Measurements from ENCODE around the gene WNK4. TPM values are rescaled to one million over a fixed set of nuclear protein-coding genes. Genes with fewer than 3 reads are reported as not detected.

WNK4 gene
- total RNA-seq (2022; extraction: Qiagen RNA extraction; ENCODE audit: low read depth), result 0.56 to 2.4 TPM (median 1.6 TPM) in 5 replicates

GRCh38 chr17:42779936-42780850, at the start of gene WNK4:
WNK4 (plus strand) TSS chr17:42780610; CDS start chr17:42780699, 89 bp downstream.

DNA sequence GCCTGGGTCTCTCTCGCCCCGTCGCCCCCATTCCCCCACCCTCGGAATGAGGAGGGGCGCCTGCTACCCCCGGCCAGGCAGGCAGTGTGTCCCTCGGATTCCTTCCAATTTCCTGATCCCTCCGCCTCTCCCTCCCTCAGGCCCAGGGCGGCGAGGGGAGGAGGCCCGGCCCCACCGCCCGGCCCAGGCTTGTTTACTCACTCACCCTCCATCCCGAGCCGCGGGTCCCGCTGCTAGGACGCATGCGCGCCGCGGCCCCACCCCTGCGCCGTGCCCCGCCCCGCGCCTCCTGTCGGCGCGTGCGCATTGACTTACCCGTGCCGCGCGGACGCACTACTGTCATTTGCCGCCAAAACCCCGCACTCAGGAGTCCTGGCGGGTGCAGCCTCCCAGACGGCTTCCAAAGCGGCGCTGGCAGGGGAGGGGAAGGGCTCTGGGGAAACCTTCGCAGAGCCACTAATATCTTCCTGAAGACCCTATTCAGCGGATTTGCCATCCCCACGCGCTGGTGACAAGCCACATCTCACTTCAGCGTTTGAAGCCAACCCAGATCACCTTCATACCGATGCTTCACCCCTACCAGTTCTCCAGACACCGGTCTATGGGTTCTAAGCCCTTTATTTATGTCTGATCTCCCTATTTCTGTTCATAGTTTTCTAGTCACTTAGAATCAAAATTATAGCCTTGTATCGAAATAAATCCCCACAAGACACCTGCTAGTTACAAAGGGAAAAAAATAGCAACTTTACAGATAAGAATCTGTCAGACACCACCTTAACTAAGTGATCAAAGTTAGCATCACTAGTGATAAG, 35.4 kb upstream of the WNK4 start, which contains the start of gene EZH1:
Gene EZH1 (minus strand): TSS at position 235 of the 812 bp plus-strand sequence. CDS start 16,099 bp downstream, outside the sequence.

GRCh38 chr17:42760652-42761581, 19.5 kb upstream of the WNK4 start, which contains the start of gene RAMP2:
RAMP2 (plus strand) TSS chr17:42761227; CDS start chr17:42761262, 35 bp downstream.

GRCh38 chr17:42773290-42774035, 6.9 kb upstream of the WNK4 start, which contains the start of gene VPS25:
VPS25 (plus strand) TSS chr17:42773449; CDS start chr17:42773476, 27 bp downstream.

DNA sequence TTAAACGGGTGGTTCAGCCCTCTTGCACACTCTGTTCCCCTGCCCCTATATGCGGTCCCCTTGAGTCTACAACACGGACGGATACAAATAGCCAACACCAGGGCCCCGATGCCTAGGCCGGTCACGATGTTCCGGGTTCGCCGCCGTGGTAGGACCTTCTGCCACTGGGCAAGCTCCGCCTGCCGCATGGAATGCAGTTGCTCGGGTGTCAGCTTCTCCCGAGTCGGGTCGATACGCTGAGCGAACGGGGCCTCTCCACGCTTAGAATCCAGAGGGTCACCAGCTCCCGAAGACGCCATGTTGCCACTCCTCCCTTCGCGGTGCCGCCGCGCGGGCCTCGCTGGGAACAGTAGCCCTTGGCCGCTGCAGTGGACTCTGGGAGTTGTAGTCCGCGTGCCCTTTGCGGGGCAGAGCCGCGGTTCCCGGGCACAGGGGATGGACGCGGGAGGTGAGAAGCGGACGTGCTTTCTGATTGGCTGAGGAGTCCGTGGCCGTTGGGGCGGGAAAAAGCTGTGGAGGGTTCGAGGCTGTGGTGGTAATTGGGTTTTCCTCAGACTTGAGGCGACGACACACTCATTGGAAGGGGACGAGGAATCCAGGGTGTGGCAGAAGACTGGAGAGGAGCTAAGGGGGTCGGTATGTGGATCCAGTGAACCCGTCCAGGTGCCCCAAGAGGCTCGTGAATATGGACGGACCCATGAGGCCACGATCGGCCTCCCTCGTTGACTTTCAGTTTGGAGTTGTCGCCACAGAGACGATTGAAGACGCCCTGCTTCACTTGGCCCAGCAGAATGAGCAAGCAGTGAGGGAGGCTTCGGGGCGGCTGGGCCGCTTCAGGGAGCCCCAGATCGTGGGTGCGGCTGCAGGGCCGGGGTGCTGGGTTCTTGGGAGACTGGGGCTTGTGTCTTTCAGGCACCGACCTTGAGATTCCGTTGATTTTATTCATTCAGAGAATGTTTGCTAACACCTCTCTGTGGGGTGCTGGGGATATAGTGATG, 18.3 kb downstream of the WNK4 start, which contains the start of the genes CNTD1 and COA3:
Gene CNTD1 (plus strand): TSS at position 479 of the 998 bp plus-strand sequence. CDS start 207 bp downstream, at position 686.
Gene COA3 (minus strand): TSS at position 322 of the 998 bp plus-strand sequence. CDS start 23 bp downstream, at position 299.

GRCh38 chr17:42832934-42833766, 52.7 kb downstream of the WNK4 start, which contains the start of gene PSME3:
PSME3 (plus strand) TSS chr17:42833397; CDS start chr17:42833632, 235 bp downstream.

DNA sequence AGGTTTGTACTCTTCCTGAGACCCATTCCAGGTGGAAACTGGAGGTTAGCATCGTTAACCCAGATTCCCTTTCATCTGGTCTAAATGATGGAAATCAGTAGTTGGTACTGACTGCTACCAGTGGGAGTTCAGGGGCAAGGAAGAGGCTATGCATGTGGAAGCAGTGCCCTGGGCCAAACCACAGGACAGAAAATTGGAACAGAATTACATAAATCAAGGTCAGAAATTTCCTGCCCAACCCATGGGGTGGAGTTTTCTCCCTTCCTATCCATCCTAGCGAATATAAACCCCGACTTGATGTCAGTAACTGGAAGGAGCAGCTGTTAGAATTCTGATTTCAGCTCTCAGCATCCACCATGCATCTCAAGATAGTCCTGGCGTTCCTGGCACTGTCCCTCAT, 63.9 kb downstream of the WNK4 start, which contains the start of gene AOC2:
Gene AOC2 (plus strand): TSS at position 310 of the 400 bp plus-strand sequence. CDS start 47 bp downstream, at position 357.

Other genes starting within 250 kb of the WNK4 start
- 41.6 to 46.5 TPM (median 43.3 TPM) in 5 replicates for gene NAGLU, start 244.4 kb upstream of the WNK4 start, total RNA-seq (2022; extraction: Qiagen RNA extraction; ENCODE audit: low read depth)
- 0.84 to 1.5 TPM (median 1.4 TPM) in 5 replicates for gene HSD17B1, start 227.7 kb upstream of the WNK4 start, total RNA-seq (2022; extraction: Qiagen RNA extraction; ENCODE audit: low read depth)
- 109 to 137 TPM (median 125 TPM) in 5 replicates for gene COASY, start 218.5 kb upstream of the WNK4 start, total RNA-seq (2022; extraction: Qiagen RNA extraction; ENCODE audit: low read depth)
- 51.9 to 63.2 TPM (median 59.8 TPM) in 5 replicates for gene MLX, start 213.5 kb upstream of the WNK4 start, total RNA-seq (2022; extraction: Qiagen RNA extraction; ENCODE audit: low read depth)
- gene PSMC3IP, start 202.9 kb upstream of the WNK4 start, total RNA-seq (2022; extraction: Qiagen RNA extraction; ENCODE audit: low read depth), result 35.4 to 41.6 TPM (median 37.2 TPM) in 5 replicates
- 28.1 to 34.5 TPM (median 32.2 TPM) in 5 replicates for gene RETREG3, start 171.2 kb upstream of the WNK4 start, total RNA-seq (2022; extraction: Qiagen RNA extraction; ENCODE audit: low read depth)
- 140 to 165 TPM (median 152 TPM) in 5 replicates for gene TUBG1, start 170.9 kb upstream of the WNK4 start, total RNA-seq (2022; extraction: Qiagen RNA extraction; ENCODE audit: low read depth)
- 18.0 to 26.0 TPM (median 23.3 TPM) in 5 replicates for gene TUBG2, start 121.3 kb upstream of the WNK4 start, total RNA-seq (2022; extraction: Qiagen RNA extraction; ENCODE audit: low read depth)
- gene PLEKHH3, start 103.6 kb upstream of the WNK4 start, total RNA-seq (2022; extraction: Qiagen RNA extraction; ENCODE audit: low read depth), result 16.0 to 20.7 TPM (median 16.6 TPM) in 5 replicates
- 0.24 to 0.46 TPM (median 0.37 TPM) in 5 replicates for gene CCR10, start 98.8 kb upstream of the WNK4 start, total RNA-seq (2022; extraction: Qiagen RNA extraction; ENCODE audit: low read depth)
- 5.6 to 7.0 TPM (median 6.3 TPM) in 5 replicates for gene CNTNAP1, start 98.1 kb upstream of the WNK4 start, total RNA-seq (2022; extraction: Qiagen RNA extraction; ENCODE audit: low read depth)
- 8.4 to 12.4 TPM (median 11.1 TPM) in 5 replicates for gene EZH1, start 35.6 kb upstream of the WNK4 start, total RNA-seq (2022; extraction: Qiagen RNA extraction; ENCODE audit: low read depth)
- gene RAMP2, start 19.4 kb upstream of the WNK4 start, total RNA-seq (2022; extraction: Qiagen RNA extraction; ENCODE audit: low read depth), result 0.69 to 1.2 TPM (median 0.85 TPM) in 5 replicates
- 124 to 130 TPM (median 127 TPM) in 5 replicates for gene VPS25, start 7.2 kb upstream of the WNK4 start, total RNA-seq (2022; extraction: Qiagen RNA extraction; ENCODE audit: low read depth)
- gene COA3, start 18.1 kb downstream of the WNK4 start, total RNA-seq (2022; extraction: Qiagen RNA extraction; ENCODE audit: low read depth), result 118 to 145 TPM (median 129 TPM) in 5 replicates
- gene CNTD1, start 18.3 kb downstream of the WNK4 start, total RNA-seq (2022; extraction: Qiagen RNA extraction; ENCODE audit: low read depth), result 0.05 to 0.28 TPM (median 0.05 TPM) in 4 of 5 replicates, not detected in the other
- 77.4 to 103 TPM (median 83.0 TPM) in 5 replicates for gene BECN1, start 43.7 kb downstream of the WNK4 start, total RNA-seq (2022; extraction: Qiagen RNA extraction; ENCODE audit: low read depth)
- gene PSME3, start 52.8 kb downstream of the WNK4 start, total RNA-seq (2022; extraction: Qiagen RNA extraction; ENCODE audit: low read depth), result 239 to 264 TPM (median 256 TPM) in 5 replicates
- gene AOC2, start 64.0 kb downstream of the WNK4 start, total RNA-seq (2022; extraction: Qiagen RNA extraction; ENCODE audit: low read depth), result 1.9 to 3.0 TPM (median 2.2 TPM) in 5 replicates
- 0.99 to 2.0 TPM (median 1.5 TPM) in 5 replicates for gene AOC3, start 70.6 kb downstream of the WNK4 start, total RNA-seq (2022; extraction: Qiagen RNA extraction; ENCODE audit: low read depth)
- gene G6PC1, start 120.2 kb downstream of the WNK4 start, total RNA-seq (2022; extraction: Qiagen RNA extraction; ENCODE audit: low read depth), result not detected in 5 replicates
- 45.7 to 63.2 TPM (median 55.6 TPM) in 5 replicates for gene AARSD1, start 183.8 kb downstream of the WNK4 start, total RNA-seq (2022; extraction: Qiagen RNA extraction; ENCODE audit: low read depth)
- gene PTGES3L, start 199.5 kb downstream of the WNK4 start, total RNA-seq (2022; extraction: Qiagen RNA extraction; ENCODE audit: low read depth), result 0.84 to 1.5 TPM (median 0.89 TPM) in 5 replicates
- 21.4 to 22.5 TPM (median 21.9 TPM) in 5 replicates for gene RUNDC1, start 200.0 kb downstream of the WNK4 start, total RNA-seq (2022; extraction: Qiagen RNA extraction; ENCODE audit: low read depth)
- gene RPL27, start 217.8 kb downstream of the WNK4 start, total RNA-seq (2022; extraction: Qiagen RNA extraction; ENCODE audit: low read depth), result 2,855 to 3,764 TPM (median 2,988 TPM) in 5 replicates
- gene IFI35, start 226.2 kb downstream of the WNK4 start, total RNA-seq (2022; extraction: Qiagen RNA extraction; ENCODE audit: low read depth), result 16.9 to 21.8 TPM (median 17.9 TPM) in 5 replicates
- 214 to 226 TPM (median 218 TPM) in 5 replicates for gene VAT1, start 241.8 kb downstream of the WNK4 start, total RNA-seq (2022; extraction: Qiagen RNA extraction; ENCODE audit: low read depth)
- 0.10 to 0.16 TPM (median 0.12 TPM) in 5 replicates for gene RND2, start 244.6 kb downstream of the WNK4 start, total RNA-seq (2022; extraction: Qiagen RNA extraction; ENCODE audit: low read depth)